Sigmoid colon (tissue), 4 donors: Measurements from ENCODE around the gene SEPTIN14.
"Not testable (repeated sequence)": the region's sequence is repeated elsewhere in the genome, so short reads cannot be mapped to it uniquely, and the experiment has no call there.

Experiments
- EP300 ChIP-seq, 4 donors: sonication (generic); formaldehyde crosslinking; IDR thresholded peaks; one replicate each; pipeline ENCODE4 v1.6.1; 2017; ENCODE audit warnings: antibody characterized with exemption in 4 of 4
- TF ChIP-seq, protein P1 (sequence below), 4 experiments: fragments of 450-650 bp in 3 of 4; fragments of 200-600 bp in 1 of 4; IDR thresholded peaks; one replicate each; pipeline ENCODE4 v1.5.1; 2016 to 2019; ENCODE audit warnings: antibody characterized with exemption in 4 of 4, mild to moderate bottlenecking in 3 of 4, moderate library complexity in 2 of 4

DNA sequence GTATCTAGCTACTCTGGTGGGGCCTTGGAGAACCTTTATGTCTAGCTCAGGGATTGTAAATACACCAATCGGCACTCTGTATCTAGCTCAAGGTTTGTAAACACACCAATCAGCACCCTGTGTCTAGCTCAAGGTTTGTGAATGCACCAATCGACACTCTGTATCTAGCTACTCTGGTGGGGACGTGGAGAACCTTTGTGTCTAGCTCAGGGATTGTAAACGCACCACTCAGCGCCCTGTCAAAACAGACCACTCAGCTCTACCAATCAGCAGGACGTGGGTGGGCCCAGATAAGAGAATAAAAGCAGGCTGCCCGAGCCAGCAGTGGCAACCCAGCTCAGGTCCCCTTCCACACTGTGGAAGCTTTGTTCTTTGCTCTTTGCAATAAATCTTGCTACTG lies 6.4 kb upstream of the SEPTIN14 start:
- TF ChIP-seq, protein P1, sequence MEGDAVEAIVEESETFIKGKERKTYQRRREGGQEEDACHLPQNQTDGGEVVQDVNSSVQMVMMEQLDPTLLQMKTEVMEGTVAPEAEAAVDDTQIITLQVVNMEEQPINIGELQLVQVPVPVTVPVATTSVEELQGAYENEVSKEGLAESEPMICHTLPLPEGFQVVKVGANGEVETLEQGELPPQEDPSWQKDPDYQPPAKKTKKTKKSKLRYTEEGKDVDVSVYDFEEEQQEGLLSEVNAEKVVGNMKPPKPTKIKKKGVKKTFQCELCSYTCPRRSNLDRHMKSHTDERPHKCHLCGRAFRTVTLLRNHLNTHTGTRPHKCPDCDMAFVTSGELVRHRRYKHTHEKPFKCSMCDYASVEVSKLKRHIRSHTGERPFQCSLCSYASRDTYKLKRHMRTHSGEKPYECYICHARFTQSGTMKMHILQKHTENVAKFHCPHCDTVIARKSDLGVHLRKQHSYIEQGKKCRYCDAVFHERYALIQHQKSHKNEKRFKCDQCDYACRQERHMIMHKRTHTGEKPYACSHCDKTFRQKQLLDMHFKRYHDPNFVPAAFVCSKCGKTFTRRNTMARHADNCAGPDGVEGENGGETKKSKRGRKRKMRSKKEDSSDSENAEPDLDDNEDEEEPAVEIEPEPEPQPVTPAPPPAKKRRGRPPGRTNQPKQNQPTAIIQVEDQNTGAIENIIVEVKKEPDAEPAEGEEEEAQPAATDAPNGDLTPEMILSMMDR (IDR thresholded peaks at IDR 0.05), result not testable (repeated sequence)
- TF ChIP-seq EP300 (IDR thresholded peaks at IDR 0.05), result not testable (repeated sequence)
